GM19455 (cell line): Measurements from ENCODE around the gene COL6A3.
"Not testable (repeated sequence)": the region's sequence is repeated elsewhere in the genome, so short reads cannot be mapped to it uniquely, and the experiment has no call there.

ENCODE experiments used
- ATAC-seq: cut with Tn5 transposase; IDR thresholded peaks from one replicate; pipeline ENCODE4 v1.9.1; 2021; ENCODE audit not compliant: unreplicated experiment

Gene COL6A3

GRCh38 chr2:237320801-237321560, 93.0 kb downstream of the COL6A3 start:
- no peak for ATAC-seq

- ATAC-seq: no peak
Observed at GRCh38 chr2:237319887-237320286, 94.1 kb downstream of the COL6A3 start.

GRCh38 chr2:237319086-237319820, 94.7 kb downstream of the COL6A3 start:
- ATAC-seq: no peak

- ATAC-seq: no peak
Observed at GRCh38 chr2:237316339-237316738, 97.6 kb downstream of the COL6A3 start.

- ATAC-seq: no peak
Observed at GRCh38 chr2:237315829-237316225, 98.1 kb downstream of the COL6A3 start.

GRCh38 chr2:237315170-237315828, 98.7 kb downstream of the COL6A3 start:
- no peak for ATAC-seq

- ATAC-seq: no peak
Observed at GRCh38 chr2:237314681-237315080, 99.3 kb downstream of the COL6A3 start.

- ATAC-seq: no peak
Observed at GRCh38 chr2:237314198-237314597, 99.8 kb downstream of the COL6A3 start.

- ATAC-seq: no peak
Observed at GRCh38 chr2:237312021-237312755, 101.8 kb downstream of the COL6A3 start.

- no peak for ATAC-seq
Observed at GRCh38 chr2:237310515-237311114, 103.3 kb downstream of the COL6A3 start.

- ATAC-seq: no peak
Observed at GRCh38 chr2:237309416-237309815, 104.5 kb downstream of the COL6A3 start.

GRCh38 chr2:237309011-237309410, 105.0 kb downstream of the COL6A3 start:
- no peak for ATAC-seq

GRCh38 chr2:237307474-237307873, 106.5 kb downstream of the COL6A3 start:
- ATAC-seq: no peak

GRCh38 chr2:237306787-237307170, 107.2 kb downstream of the COL6A3 start:
- no peak for ATAC-seq

GRCh38 chr2:237306083-237306786, 107.7 kb downstream of the COL6A3 start:
- ATAC-seq: no peak

GRCh38 chr2:237305579-237305978, 108.4 kb downstream of the COL6A3 start:
- ATAC-seq: no peak

GRCh38 chr2:237304763-237305514, 109.0 kb downstream of the COL6A3 start:
- ATAC-seq: no peak

- ATAC-seq: not testable (repeated sequence)
Observed at GRCh38 chr2:237303244-237303643, 110.7 kb downstream of the COL6A3 start.

- ATAC-seq: no peak
Observed at GRCh38 chr2:237301595-237301994, 112.4 kb downstream of the COL6A3 start.
